ENCODE measurements around the gene IGFBP5. TPM values are rescaled to one million over a fixed set of nuclear protein-coding genes. Genes with fewer than 3 reads are reported as not detected.

The IGFBP5 gene
- total RNA-seq, 1 donor from 2014 or later = 138 TPM

GRCh38 chr2:216721141-216721540 lies 25.8 kb upstream of the IGFBP5 start:
- Histone ChIP-seq H3K27ac (replicated peaks) (no peak overlapping the region), H3K9me3 (replicated peaks) (no peaks in the 10 kb centered on the region), H3K27me3 (ENCODE audit: low read depth) (no peaks in the 10 kb centered on the region), H3K4me1 (peaks cover 8% of the 10 kb centered on the region), H3K4me3 (no peak overlapping the region), H3K36me3 (no peaks in the 10 kb centered on the region)
- no peak for TF ChIP-seq CTCF (IDR thresholded peaks at IDR 0.05; ENCODE audit: borderline replicate concordance)
- DNase-seq = no peak
- intact Hi-C loops (cut with micrococcal nuclease) = no loop called here

- intact Hi-C loops (cut with micrococcal nuclease) = no loop called here
- Histone ChIP-seq H3K9me3 (replicated peaks) (no peaks in the 10 kb centered on the region), H3K27ac (replicated peaks) (no peak overlapping the region), H3K27me3 (ENCODE audit: low read depth) (no peaks in the 10 kb centered on the region), H3K4me3 (no peak overlapping the region), H3K36me3 (no peaks in the 10 kb centered on the region), H3K4me1 (peaks cover 12% of the 10 kb centered on the region)
- no peak for TF ChIP-seq CTCF (IDR thresholded peaks at IDR 0.05; ENCODE audit: borderline replicate concordance)
- no peak for DNase-seq
These were observed 25.4 kb upstream of the IGFBP5 start for GRCh38 chr2:216720722-216721121.

- no peak for DNase-seq
- no peaks in the 10 kb centered on the region for H3K9me3 ChIP-seq (replicated peaks)
- no peak overlapping the region for H3K4me3 ChIP-seq
- TF ChIP-seq CTCF (IDR thresholded peaks at IDR 0.05; ENCODE audit: borderline replicate concordance) = no peak
- H3K27ac ChIP-seq (replicated peaks) = no peak overlapping the region
- intact Hi-C loops (cut with micrococcal nuclease) = no loop called here
- H3K4me1 ChIP-seq = peaks cover 20% of the 10 kb centered on the region
- no peaks in the 10 kb centered on the region for H3K36me3 ChIP-seq
- H3K27me3 ChIP-seq (ENCODE audit: low read depth) = no peaks in the 10 kb centered on the region
These were observed 22.7 kb upstream of the IGFBP5 start for GRCh38 chr2:216717907-216718615.

- Histone ChIP-seq H3K27ac (replicated peaks) (no peak overlapping the region), H3K4me3 (no peak overlapping the region), H3K36me3 (no peaks in the 10 kb centered on the region), H3K4me1 (peaks cover 20% of the 10 kb centered on the region), H3K9me3 (replicated peaks) (no peaks in the 10 kb centered on the region), H3K27me3 (ENCODE audit: low read depth) (no peaks in the 10 kb centered on the region)
- no peak for TF ChIP-seq CTCF (IDR thresholded peaks at IDR 0.05; ENCODE audit: borderline replicate concordance)
- intact Hi-C loops (cut with micrococcal nuclease) = no loop called here
- DNase-seq = no peak
These were observed 22.1 kb upstream of the IGFBP5 start for GRCh38 chr2:216717491-216717901.

GRCh38 chr2:216716109-216716508 lies 20.8 kb upstream of the IGFBP5 start:
- intact Hi-C loops (cut with micrococcal nuclease) = no loop called here
- Histone ChIP-seq H3K9me3 (replicated peaks) (no peaks in the 10 kb centered on the region), H3K27me3 (ENCODE audit: low read depth) (no peaks in the 10 kb centered on the region), H3K27ac (replicated peaks) (peak overlapping the region; percentile 58), H3K4me1 (peaks cover 23% of the 10 kb centered on the region), H3K4me3 (no peak overlapping the region), H3K36me3 (no peaks in the 10 kb centered on the region)
- DNase-seq = no peak
- TF ChIP-seq CTCF (IDR thresholded peaks at IDR 0.05; ENCODE audit: borderline replicate concordance) = no peak
